HG03108 (cell line): ENCODE measurements around the gene CYTH1.

Experiments used
- ATAC-seq: cut with Tn5 transposase; IDR thresholded peaks from one replicate; pipeline ENCODE4 v1.9.1; 2021; ENCODE audit warnings: moderate library complexity; ENCODE audit not compliant: unreplicated experiment

Gene CYTH1

GRCh38 chr17:78629436-78629995, 152.6 kb downstream of the CYTH1 start:
- no peak for ATAC-seq

- no peak for ATAC-seq
These were observed 153.3 kb downstream of the CYTH1 start for GRCh38 chr17:78628547-78629435.

GRCh38 chr17:78624324-78625151, 157.5 kb downstream of the CYTH1 start:
- ATAC-seq, result no peak
